ENCODE results near the gene HNRNPUL2.

DNA sequence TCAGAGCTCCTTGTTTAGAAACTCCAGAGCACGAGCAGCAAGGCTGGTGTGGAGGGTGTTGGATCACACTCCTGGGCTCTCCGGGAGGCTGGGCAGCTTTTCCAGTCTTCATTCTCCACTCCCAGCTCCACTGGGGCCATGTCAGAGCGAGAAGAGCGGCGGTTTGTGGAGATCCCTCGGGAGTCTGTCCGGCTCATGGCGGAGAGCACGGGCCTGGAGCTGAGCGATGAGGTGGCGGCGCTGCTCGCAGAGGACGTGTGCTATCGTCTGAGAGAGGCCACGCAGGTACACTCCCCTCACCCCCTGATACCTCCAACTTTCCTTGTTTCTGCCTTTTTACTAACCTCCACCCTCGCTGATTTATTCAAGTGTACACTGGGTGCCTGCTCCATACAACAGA is 48.4 kb upstream of the HNRNPUL2 start:
- TF ChIP-seq, protein P1, sequence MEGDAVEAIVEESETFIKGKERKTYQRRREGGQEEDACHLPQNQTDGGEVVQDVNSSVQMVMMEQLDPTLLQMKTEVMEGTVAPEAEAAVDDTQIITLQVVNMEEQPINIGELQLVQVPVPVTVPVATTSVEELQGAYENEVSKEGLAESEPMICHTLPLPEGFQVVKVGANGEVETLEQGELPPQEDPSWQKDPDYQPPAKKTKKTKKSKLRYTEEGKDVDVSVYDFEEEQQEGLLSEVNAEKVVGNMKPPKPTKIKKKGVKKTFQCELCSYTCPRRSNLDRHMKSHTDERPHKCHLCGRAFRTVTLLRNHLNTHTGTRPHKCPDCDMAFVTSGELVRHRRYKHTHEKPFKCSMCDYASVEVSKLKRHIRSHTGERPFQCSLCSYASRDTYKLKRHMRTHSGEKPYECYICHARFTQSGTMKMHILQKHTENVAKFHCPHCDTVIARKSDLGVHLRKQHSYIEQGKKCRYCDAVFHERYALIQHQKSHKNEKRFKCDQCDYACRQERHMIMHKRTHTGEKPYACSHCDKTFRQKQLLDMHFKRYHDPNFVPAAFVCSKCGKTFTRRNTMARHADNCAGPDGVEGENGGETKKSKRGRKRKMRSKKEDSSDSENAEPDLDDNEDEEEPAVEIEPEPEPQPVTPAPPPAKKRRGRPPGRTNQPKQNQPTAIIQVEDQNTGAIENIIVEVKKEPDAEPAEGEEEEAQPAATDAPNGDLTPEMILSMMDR (conservative IDR thresholded peaks at IDR 0.05 in 1 of 2, IDR thresholded peaks at IDR 0.05 in 1 of 2; ENCODE audit: extremely low read depth in 1 of 2, insufficient read depth in 1 of 2, low read depth in 1 of 2, low read length in 2 of 2), result no peak
- TF ChIP-seq EZH2 (IDR thresholded peaks at IDR 0.05; ENCODE audit: borderline replicate concordance, low read length), result no peak

Measured in mammary epithelial cell (primary cell).